ENCODE results near the gene ZNF157.

The ZNF157 gene

DNA sequence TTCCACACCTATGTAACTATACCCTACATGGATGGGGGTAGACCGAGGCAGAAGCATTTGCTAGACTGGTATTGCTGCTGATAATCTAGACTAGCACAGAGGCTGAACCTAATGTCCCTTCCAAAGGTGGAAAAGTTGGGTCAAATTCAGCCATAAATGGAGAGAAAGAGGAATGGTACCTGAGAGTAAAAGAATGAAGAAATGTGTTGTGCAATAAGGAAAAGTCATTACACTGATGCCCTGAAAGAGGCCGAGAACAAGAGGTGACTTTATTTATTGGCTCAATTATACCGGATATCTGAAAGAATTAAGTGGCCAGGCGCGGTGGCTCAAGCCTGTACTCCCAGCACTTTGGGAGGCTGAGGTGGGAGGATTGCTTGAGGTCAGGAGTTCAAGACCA is 60.5 kb downstream of the ZNF157 start:
- Histone ChIP-seq H2AFZ (no peak overlapping the region), H3K36me3 (ENCODE audit: control insufficient read depth, insufficient read depth, low read length) (no peaks in the 10 kb centered on the region), H3K27ac (no peak overlapping the region), H3K27me3 (ENCODE audit: control insufficient read depth, insufficient read depth, low read length) (no peaks in the 10 kb centered on the region), H3K4me3 (ENCODE audit: low read depth, low read length) (no peak overlapping the region), H3K4me2 (ENCODE audit: low read length) (no peak overlapping the region), H3K4me1 (peaks cover 3% of the 10 kb centered on the region), H3K79me2 (no peaks in the 10 kb centered on the region), H3K9ac (no peak overlapping the region), H3K9me3 (ENCODE audit: control insufficient read depth, low read length) (no peaks in the 10 kb centered on the region)
- TF ChIP-seq, protein P1, sequence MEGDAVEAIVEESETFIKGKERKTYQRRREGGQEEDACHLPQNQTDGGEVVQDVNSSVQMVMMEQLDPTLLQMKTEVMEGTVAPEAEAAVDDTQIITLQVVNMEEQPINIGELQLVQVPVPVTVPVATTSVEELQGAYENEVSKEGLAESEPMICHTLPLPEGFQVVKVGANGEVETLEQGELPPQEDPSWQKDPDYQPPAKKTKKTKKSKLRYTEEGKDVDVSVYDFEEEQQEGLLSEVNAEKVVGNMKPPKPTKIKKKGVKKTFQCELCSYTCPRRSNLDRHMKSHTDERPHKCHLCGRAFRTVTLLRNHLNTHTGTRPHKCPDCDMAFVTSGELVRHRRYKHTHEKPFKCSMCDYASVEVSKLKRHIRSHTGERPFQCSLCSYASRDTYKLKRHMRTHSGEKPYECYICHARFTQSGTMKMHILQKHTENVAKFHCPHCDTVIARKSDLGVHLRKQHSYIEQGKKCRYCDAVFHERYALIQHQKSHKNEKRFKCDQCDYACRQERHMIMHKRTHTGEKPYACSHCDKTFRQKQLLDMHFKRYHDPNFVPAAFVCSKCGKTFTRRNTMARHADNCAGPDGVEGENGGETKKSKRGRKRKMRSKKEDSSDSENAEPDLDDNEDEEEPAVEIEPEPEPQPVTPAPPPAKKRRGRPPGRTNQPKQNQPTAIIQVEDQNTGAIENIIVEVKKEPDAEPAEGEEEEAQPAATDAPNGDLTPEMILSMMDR (IDR thresholded peaks at IDR 0.05): no peak

DNA sequence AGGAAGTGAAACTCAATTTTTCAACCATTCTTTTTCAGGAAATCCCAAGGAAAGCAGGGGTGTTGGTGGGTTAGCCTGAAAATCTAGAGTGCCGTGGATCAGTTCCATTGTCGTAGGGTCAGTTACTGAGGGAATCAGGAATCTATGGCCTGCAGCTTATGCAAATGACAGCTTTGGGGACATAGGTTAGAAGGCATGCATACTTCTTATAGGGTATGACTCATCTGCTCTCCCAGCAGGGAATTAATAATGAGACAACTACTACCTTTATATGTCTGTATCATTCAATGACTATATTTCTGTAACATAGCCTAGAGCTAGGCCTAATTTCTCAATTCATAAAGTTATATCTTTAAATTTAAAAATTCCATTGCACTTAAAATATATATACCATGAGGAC is 76.1 kb downstream of the ZNF157 start:
- no peaks in the 10 kb centered on the region for H3K9me3 ChIP-seq (ENCODE audit: control insufficient read depth, low read length)
- H3K9ac ChIP-seq: no peak overlapping the region
- no peak overlapping the region for H3K4me2 ChIP-seq (ENCODE audit: low read length)
- TF ChIP-seq, protein P1 (IDR thresholded peaks at IDR 0.05): no peak
- no peaks in the 10 kb centered on the region for H3K79me2 ChIP-seq
- H3K36me3 ChIP-seq (ENCODE audit: control insufficient read depth, insufficient read depth, low read length): no peaks in the 10 kb centered on the region
- H2AFZ ChIP-seq: no peak overlapping the region
- no peaks in the 10 kb centered on the region for H3K27me3 ChIP-seq (ENCODE audit: control insufficient read depth, insufficient read depth, low read length)
- no peak overlapping the region for H3K4me3 ChIP-seq (ENCODE audit: low read depth, low read length)
- H3K4me1 ChIP-seq: no peaks in the 10 kb centered on the region
- H3K27ac ChIP-seq: no peak overlapping the region

- TF ChIP-seq, protein P1 (IDR thresholded peaks at IDR 0.05): no peak
- Histone ChIP-seq H3K27me3 (ENCODE audit: control insufficient read depth, insufficient read depth, low read length) (no peaks in the 10 kb centered on the region), H3K4me2 (ENCODE audit: low read length) (no peak overlapping the region), H3K9ac (no peak overlapping the region), H3K36me3 (ENCODE audit: control insufficient read depth, insufficient read depth, low read length) (no peaks in the 10 kb centered on the region), H2AFZ (no peak overlapping the region), H3K4me1 (no peaks in the 10 kb centered on the region), H3K79me2 (no peaks in the 10 kb centered on the region), H3K9me3 (ENCODE audit: control insufficient read depth, low read length) (no peaks in the 10 kb centered on the region), H3K27ac (no peak overlapping the region), H3K4me3 (ENCODE audit: low read depth, low read length) (no peak overlapping the region)
These were observed 76.6 kb downstream of the ZNF157 start for GRCh38 chrX:47446971-47447370.

DNA sequence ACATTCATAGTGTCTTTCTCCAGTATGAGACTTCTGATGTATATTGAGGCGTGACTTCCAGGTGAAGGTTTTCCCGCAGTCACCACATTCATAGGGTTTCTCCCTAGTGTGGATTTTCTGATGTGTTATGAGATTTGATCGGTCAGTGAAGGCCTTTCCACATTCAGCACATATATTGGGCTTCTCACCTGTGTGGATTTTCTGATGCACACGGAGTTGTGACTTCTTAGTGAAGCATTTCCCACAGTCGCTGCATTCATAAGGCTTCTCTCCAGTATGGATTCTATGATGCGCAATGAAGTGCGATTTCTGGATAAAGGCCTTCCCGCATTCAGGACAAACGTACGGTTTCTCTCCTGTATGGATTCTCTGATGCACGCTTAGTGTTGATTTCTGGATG is 77.2 kb downstream of the ZNF157 start:
- no peak overlapping the region for H3K4me2 ChIP-seq (ENCODE audit: low read length)
- no peak overlapping the region for H3K9ac ChIP-seq
- no peaks in the 10 kb centered on the region for H3K79me2 ChIP-seq
- H2AFZ ChIP-seq: no peak overlapping the region
- no peaks in the 10 kb centered on the region for H3K4me1 ChIP-seq
- no peak overlapping the region for H3K4me3 ChIP-seq (ENCODE audit: low read depth, low read length)
- no peaks in the 10 kb centered on the region for H3K9me3 ChIP-seq (ENCODE audit: control insufficient read depth, low read length)
- no peak overlapping the region for H3K27ac ChIP-seq
- H3K36me3 ChIP-seq (ENCODE audit: control insufficient read depth, insufficient read depth, low read length): no peaks in the 10 kb centered on the region
- H3K27me3 ChIP-seq (ENCODE audit: control insufficient read depth, insufficient read depth, low read length): no peaks in the 10 kb centered on the region
- TF ChIP-seq, protein P1 (IDR thresholded peaks at IDR 0.05): no peak

- H3K36me3 ChIP-seq (ENCODE audit: control insufficient read depth, insufficient read depth, low read length): no peaks in the 10 kb centered on the region
- H3K4me2 ChIP-seq (ENCODE audit: low read length): no peak overlapping the region
- no peak overlapping the region for H3K4me3 ChIP-seq (ENCODE audit: low read depth, low read length)
- no peaks in the 10 kb centered on the region for H3K4me1 ChIP-seq
- H2AFZ ChIP-seq: no peak overlapping the region
- TF ChIP-seq, protein P1 (IDR thresholded peaks at IDR 0.05): no peak
- H3K9ac ChIP-seq: no peak overlapping the region
- no peaks in the 10 kb centered on the region for H3K27me3 ChIP-seq (ENCODE audit: control insufficient read depth, insufficient read depth, low read length)
- H3K9me3 ChIP-seq (ENCODE audit: control insufficient read depth, low read length): no peaks in the 10 kb centered on the region
- no peak overlapping the region for H3K27ac ChIP-seq
- H3K79me2 ChIP-seq: no peaks in the 10 kb centered on the region
These were observed 77.9 kb downstream of the ZNF157 start for GRCh38 chrX:47448165-47448806.
